Measurements from ENCODE around the gene TTC7B. TPM values are rescaled to one million over a fixed set of nuclear protein-coding genes. Genes with fewer than 3 reads are reported as not detected.

The TTC7B gene
- total RNA-seq, 1 donor from 2014 or later: 3.1 TPM

DNA sequence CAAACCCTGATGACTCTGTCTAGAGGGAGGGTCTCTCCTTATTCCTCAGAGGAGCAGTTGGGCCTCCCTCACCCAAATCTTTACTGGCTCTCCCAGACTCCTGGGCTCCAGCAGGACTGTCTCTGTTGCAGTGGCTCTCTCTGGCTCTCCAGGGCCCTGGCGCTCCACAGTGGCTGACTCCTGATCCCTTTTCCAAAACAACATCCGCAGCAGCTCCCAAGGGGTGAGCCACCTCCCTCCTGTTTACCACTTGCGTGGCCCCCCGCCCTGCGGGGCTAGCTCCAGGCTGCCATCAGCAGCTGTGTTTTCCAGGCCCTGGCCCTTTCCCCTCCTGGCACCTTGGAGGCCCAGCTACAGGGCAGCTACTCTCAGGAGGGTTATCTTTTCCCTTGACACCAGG is 295.9 kb downstream of the TTC7B start:
- no peaks in the 10 kb centered on the region for H3K27me3 Mint-ChIP-seq (ENCODE audit: insufficient read depth)
- no peak overlapping the region for H3K4me3 Mint-ChIP-seq
- H3K27ac Mint-ChIP-seq: no peak overlapping the region
- H3K9me3 Mint-ChIP-seq: peaks cover 4% of the 10 kb centered on the region
- intact Hi-C loops (cut with micrococcal nuclease): no loop called here
- no peak for DNase-seq (ENCODE audit: low spot score)
- no peaks in the 10 kb centered on the region for H3K36me3 Mint-ChIP-seq (ENCODE audit: low read depth)
- H3K4me1 Mint-ChIP-seq (ENCODE audit: low read depth): no peaks in the 10 kb centered on the region

GRCh38 chr14:90519262-90519920 is 296.8 kb downstream of the TTC7B start:
- Mint-ChIP-seq H3K27ac (no peak overlapping the region), H3K36me3 (ENCODE audit: low read depth) (no peaks in the 10 kb centered on the region), H3K27me3 (ENCODE audit: insufficient read depth) (no peaks in the 10 kb centered on the region), H3K4me1 (ENCODE audit: low read depth) (no peaks in the 10 kb centered on the region), H3K9me3 (no peaks in the 10 kb centered on the region), H3K4me3 (no peak overlapping the region)
- no peak for DNase-seq (ENCODE audit: low spot score)
- intact Hi-C loops (cut with micrococcal nuclease): loop anchor here (1.0 kb wide), 3 partner anchors 120 to 218 kb away; no protein-coding TSS in a partner anchor

- no peaks in the 10 kb centered on the region for H3K27me3 Mint-ChIP-seq (ENCODE audit: insufficient read depth)
- peak; percentile 27 for DNase-seq (ENCODE audit: low spot score)
- H3K27ac Mint-ChIP-seq: no peak overlapping the region
- intact Hi-C loops (cut with micrococcal nuclease): loop anchor here (1.0 kb wide), 3 partner anchors 120 to 218 kb away; no protein-coding TSS in a partner anchor
- no peaks in the 10 kb centered on the region for H3K4me1 Mint-ChIP-seq (ENCODE audit: low read depth)
- no peaks in the 10 kb centered on the region for H3K9me3 Mint-ChIP-seq
- no peak overlapping the region for H3K4me3 Mint-ChIP-seq
- H3K36me3 Mint-ChIP-seq (ENCODE audit: low read depth): no peaks in the 10 kb centered on the region
Measured at GRCh38 chr14:90518941-90519256, 297.3 kb downstream of the TTC7B start.

GRCh38 chr14:90518069-90518940 is 297.9 kb downstream of the TTC7B start:
- Mint-ChIP-seq H3K27me3 (ENCODE audit: insufficient read depth) (no peaks in the 10 kb centered on the region), H3K4me3 (no peak overlapping the region), H3K4me1 (ENCODE audit: low read depth) (no peaks in the 10 kb centered on the region), H3K36me3 (ENCODE audit: low read depth) (no peaks in the 10 kb centered on the region), H3K27ac (no peak overlapping the region), H3K9me3 (no peaks in the 10 kb centered on the region)
- intact Hi-C loops (cut with micrococcal nuclease): no loop called here
- DNase-seq (ENCODE audit: low spot score): no peak

- no peak overlapping the region for H3K27ac Mint-ChIP-seq
- no peaks in the 10 kb centered on the region for H3K36me3 Mint-ChIP-seq (ENCODE audit: low read depth)
- no peaks in the 10 kb centered on the region for H3K9me3 Mint-ChIP-seq
- H3K4me1 Mint-ChIP-seq (ENCODE audit: low read depth): no peaks in the 10 kb centered on the region
- intact Hi-C loops (cut with micrococcal nuclease): no loop called here
- no peak overlapping the region for H3K4me3 Mint-ChIP-seq
- DNase-seq (ENCODE audit: low spot score): no peak
- no peaks in the 10 kb centered on the region for H3K27me3 Mint-ChIP-seq (ENCODE audit: insufficient read depth)
Measured at GRCh38 chr14:90517076-90517841, 299.0 kb downstream of the TTC7B start.

GRCh38 chr14:90514566-90514965 is 301.7 kb downstream of the TTC7B start:
- intact Hi-C loops (cut with micrococcal nuclease): no loop called here
- Mint-ChIP-seq H3K36me3 (ENCODE audit: low read depth) (no peaks in the 10 kb centered on the region), H3K4me1 (ENCODE audit: low read depth) (no peaks in the 10 kb centered on the region), H3K27ac (no peak overlapping the region), H3K9me3 (no peaks in the 10 kb centered on the region), H3K27me3 (ENCODE audit: insufficient read depth) (no peaks in the 10 kb centered on the region), H3K4me3 (no peak overlapping the region)
- no peak for DNase-seq (ENCODE audit: low spot score)

GRCh38 chr14:90514015-90514398 is 302.2 kb downstream of the TTC7B start:
- no peak for DNase-seq (ENCODE audit: low spot score)
- H3K4me3 Mint-ChIP-seq: no peak overlapping the region
- intact Hi-C loops (cut with micrococcal nuclease): no loop called here
- H3K9me3 Mint-ChIP-seq: no peaks in the 10 kb centered on the region
- H3K4me1 Mint-ChIP-seq (ENCODE audit: low read depth): no peaks in the 10 kb centered on the region
- no peak overlapping the region for H3K27ac Mint-ChIP-seq
- H3K27me3 Mint-ChIP-seq (ENCODE audit: insufficient read depth): peaks cover 3% of the 10 kb centered on the region
- no peaks in the 10 kb centered on the region for H3K36me3 Mint-ChIP-seq (ENCODE audit: low read depth)

DNA sequence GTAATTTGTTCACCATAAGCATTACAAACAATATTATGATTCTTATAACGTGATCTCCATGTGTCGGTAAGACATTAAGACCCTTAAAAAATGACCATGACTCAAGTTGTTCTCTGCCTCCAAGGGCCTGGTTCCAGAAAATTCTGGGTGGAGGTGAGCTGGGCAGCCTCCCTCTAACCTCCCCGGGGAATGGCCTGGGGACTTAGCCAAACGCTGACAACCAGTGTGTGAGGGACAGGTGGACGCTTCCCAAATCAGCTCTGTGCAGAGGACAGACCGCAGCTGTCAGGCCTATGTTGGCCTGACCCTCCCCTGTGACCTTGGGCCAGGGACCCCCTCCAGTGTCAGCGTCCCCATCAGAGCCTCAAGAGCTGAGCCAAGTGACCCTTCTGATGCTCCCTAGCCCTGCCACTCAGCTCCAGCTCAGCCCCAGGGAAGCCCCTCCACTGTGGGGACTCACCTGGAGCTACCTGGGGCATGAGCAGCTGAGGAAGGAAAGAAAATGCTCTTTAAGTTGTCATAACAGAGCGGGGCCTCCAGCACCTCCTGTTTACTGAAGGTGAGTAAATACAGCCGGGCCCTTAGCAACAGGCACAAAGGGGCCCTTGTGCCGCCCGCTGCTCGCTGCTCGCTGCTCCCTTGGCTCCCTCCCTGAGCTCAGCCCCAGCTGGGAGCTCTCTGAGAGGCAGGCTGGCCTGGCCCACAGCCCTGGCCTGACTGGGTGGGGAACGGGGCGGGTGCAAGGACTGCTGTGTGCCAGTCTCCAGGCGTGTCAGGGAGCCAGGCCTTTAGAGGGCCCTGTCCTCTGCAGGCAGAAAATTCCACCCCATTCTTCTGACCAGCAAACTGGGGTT is 302.8 kb downstream of the TTC7B start:
- H3K27me3 Mint-ChIP-seq (ENCODE audit: insufficient read depth): peaks cover 8% of the 10 kb centered on the region
- no peak overlapping the region for H3K4me3 Mint-ChIP-seq
- intact Hi-C loops (cut with micrococcal nuclease): no loop called here
- no peaks in the 10 kb centered on the region for H3K4me1 Mint-ChIP-seq (ENCODE audit: low read depth)
- no peaks in the 10 kb centered on the region for H3K9me3 Mint-ChIP-seq
- no peak for DNase-seq (ENCODE audit: low spot score)
- no peaks in the 10 kb centered on the region for H3K36me3 Mint-ChIP-seq (ENCODE audit: low read depth)
- H3K27ac Mint-ChIP-seq: no peak overlapping the region

- H3K27ac Mint-ChIP-seq: no peak overlapping the region
- peaks cover 10% of the 10 kb centered on the region for H3K27me3 Mint-ChIP-seq (ENCODE audit: insufficient read depth)
- H3K4me1 Mint-ChIP-seq (ENCODE audit: low read depth): no peaks in the 10 kb centered on the region
- no peaks in the 10 kb centered on the region for H3K9me3 Mint-ChIP-seq
- no peak for DNase-seq (ENCODE audit: low spot score)
- no peaks in the 10 kb centered on the region for H3K36me3 Mint-ChIP-seq (ENCODE audit: low read depth)
- intact Hi-C loops (cut with micrococcal nuclease): no loop called here
- H3K4me3 Mint-ChIP-seq: no peak overlapping the region
Measured at GRCh38 chr14:90512329-90512991, 303.8 kb downstream of the TTC7B start.

DNA sequence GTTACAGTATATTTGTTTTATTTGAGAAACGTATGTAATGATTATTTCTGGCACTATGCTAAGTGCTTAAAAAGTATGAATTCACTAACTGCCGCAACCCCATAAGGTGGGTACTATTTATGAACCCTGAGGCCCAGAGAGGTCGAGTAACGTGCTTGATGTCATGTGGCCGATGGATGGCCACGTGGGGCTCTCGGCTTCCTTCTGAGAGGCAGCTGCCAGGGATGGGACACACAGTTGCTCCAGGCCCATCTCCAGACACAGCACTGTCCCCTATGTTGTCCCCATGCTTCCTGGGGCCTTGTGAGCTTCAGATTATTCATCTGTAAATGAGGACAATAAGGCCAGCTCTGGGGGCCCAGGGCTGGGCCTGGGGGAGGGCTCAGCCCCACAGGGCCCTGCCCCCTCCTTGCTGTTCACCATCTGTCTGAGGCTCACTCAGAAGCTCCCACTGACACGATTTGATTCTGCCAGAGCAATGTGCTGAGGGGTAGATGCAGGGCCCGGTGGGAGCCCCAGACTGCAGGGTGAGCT is 304.4 kb downstream of the TTC7B start:
- Mint-ChIP-seq H3K27me3 (ENCODE audit: insufficient read depth) (peaks cover 12% of the 10 kb centered on the region), H3K27ac (no peak overlapping the region), H3K4me3 (no peak overlapping the region), H3K36me3 (ENCODE audit: low read depth) (no peaks in the 10 kb centered on the region), H3K9me3 (no peaks in the 10 kb centered on the region), H3K4me1 (ENCODE audit: low read depth) (no peaks in the 10 kb centered on the region)
- intact Hi-C loops (cut with micrococcal nuclease): no loop called here
- no peak for DNase-seq (ENCODE audit: low spot score)

DNA sequence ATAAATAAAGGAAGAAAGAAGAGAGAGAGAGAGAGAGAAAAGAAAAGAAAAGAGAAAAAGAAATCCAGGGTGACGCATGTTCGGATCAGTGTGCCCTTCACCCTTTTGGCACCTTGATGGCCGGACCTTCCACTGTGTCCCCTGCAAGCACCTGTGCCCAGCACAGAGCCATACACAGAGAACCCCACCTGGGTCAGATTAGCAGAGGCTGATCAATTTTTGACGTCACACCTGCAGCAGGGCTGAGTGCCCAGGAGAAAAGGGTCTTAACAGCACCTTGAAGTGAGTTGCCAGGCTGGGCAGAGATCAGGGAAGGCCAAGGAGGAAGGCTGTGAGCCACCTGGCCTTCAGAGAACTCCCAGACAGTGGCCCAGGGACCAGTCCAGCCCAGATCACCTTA is 305.0 kb downstream of the TTC7B start:
- Mint-ChIP-seq H3K9me3 (no peaks in the 10 kb centered on the region), H3K27ac (no peak overlapping the region), H3K36me3 (ENCODE audit: low read depth) (no peaks in the 10 kb centered on the region), H3K27me3 (ENCODE audit: insufficient read depth) (peaks cover 12% of the 10 kb centered on the region), H3K4me1 (ENCODE audit: low read depth) (no peaks in the 10 kb centered on the region), H3K4me3 (no peak overlapping the region)
- DNase-seq (ENCODE audit: low spot score): no peak
- intact Hi-C loops (cut with micrococcal nuclease): no loop called here

DNA sequence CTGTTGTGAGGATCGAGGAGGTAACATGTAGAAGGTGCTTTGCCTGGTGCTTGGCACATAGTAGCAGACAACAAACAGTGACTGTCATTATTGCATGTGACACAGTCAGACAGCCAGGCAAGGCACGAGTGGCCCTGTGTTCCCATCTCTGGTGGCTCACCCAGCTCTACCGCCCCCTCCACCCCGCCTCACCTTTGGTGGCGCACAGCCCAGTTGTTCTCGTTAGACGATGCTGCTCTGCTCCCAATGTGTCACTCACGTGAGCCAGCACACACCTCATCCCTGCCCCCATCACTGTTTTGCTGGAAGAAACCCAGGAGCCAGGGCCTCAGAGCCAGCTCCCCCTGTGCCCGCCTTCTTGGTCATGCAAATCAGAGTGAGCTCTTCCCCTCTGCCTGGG is 306.1 kb downstream of the TTC7B start:
- Mint-ChIP-seq H3K4me1 (ENCODE audit: low read depth) (no peaks in the 10 kb centered on the region), H3K27ac (no peak overlapping the region), H3K4me3 (no peak overlapping the region), H3K9me3 (no peaks in the 10 kb centered on the region), H3K36me3 (ENCODE audit: low read depth) (no peaks in the 10 kb centered on the region), H3K27me3 (ENCODE audit: insufficient read depth) (peaks cover 12% of the 10 kb centered on the region)
- intact Hi-C loops (cut with micrococcal nuclease): no loop called here
- DNase-seq (ENCODE audit: low spot score): no peak

Data from activated T-helper 1 cell treated with anti-CD3 and anti-CD28 coated beads, Interleukin-12 subunit alpha, Interleukin-12 subunit beta, Interleukin-2, Interleukin-4 antibody, amounts not matched to agents 30 ng/mL and 10 ng/mL and 1 ng/mL, durations not matched to agents 14 hours and 24 hours and 36 hours (primary cell).